ENCODE data around the gene TTBK1. TPM values are rescaled to one million over a fixed set of nuclear protein-coding genes. Genes with fewer than 3 reads are reported as not detected.

The TTBK1 gene
- total RNA-seq: 0.04 TPM in 1 of 2 replicates, not detected in the other

DNA sequence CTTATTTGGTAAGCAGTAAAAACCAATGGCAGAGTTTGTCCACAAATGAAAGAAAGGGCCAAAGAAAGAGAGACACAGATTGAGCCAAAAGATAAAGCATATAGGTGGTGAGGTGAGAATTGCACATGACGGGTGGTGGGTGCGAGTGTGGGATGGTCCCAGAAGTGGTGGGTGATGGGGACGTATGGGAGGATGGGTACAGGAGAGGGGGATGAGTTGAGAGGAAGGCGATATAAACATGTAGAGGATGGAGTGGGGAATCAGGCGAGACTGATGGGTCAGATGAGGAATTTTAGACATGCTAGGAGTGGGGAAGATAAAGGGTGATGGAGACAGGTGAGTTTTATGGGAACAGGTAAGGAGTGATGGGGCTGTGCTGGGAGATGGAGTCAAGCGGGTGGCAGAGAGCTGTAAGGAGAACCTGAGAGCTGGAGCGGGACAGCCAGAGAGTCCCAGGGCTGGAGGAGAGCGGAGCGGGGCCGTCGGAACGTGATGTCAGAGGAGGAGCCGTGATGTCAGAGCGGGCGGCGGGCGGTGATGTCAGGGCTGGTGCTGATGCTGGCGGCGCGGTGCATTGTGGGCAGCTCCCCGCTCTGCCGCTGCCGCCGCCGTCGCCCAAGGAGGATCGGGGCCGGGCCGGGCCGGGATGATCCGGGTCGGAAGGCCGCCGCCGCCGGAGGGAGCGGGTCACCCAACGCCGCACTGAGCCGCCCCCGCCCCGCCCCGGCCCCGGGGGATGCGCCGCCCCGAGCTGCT, at the start of gene TTBK1:
Gene TTBK1, plus strand, starts transcription at position 574 of the 756 bp plus-strand sequence. CDS start 3,180 bp downstream, outside the sequence.

DNA sequence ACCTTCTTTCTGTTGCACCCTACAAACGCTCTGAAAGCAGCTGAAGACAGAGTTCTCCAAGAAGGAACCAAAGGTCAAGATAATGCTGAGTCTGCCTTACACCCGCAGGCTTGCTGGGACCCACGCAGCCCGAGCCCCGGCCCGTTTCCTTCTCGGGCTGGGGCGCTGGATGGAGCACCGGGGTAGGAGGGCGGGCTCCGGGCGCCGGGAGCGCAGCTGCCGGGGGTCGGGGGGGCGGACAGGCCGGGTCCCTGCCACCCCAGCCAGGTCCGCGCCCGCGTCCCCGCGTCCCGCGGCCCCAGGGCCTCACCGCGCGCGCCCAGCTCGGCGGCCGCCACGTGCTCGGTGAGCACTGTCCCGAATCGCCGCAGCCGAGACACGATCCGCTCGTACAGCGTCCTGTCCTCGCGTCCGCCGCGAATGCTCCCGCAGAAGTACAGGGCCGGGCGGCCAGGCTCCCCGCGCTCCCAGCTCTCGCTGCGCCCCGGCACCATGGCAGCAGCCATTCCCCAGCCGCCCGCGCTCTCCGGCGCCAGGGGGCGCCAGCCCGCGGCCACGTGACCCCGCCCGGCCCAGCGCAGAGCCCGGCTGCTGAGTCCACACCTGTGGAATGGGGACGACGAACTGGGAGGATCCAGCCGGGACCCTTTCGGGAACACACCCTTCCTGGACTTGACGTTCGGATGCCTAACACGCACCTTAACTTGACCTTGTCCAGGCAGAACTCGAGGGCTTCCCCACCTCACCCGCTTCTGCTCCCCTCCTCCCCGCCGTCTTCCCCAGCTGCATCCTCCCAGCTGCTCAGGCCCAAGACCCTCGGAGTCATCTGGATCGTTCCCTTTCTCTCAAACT, 14.1 kb upstream of the TTBK1 start, which contains the start of gene DNPH1:
Gene DNPH1, minus strand, starts transcription at position 531 of the 852 bp plus-strand sequence. Its CDS starts 25 bp downstream, at position 506.

DNA sequence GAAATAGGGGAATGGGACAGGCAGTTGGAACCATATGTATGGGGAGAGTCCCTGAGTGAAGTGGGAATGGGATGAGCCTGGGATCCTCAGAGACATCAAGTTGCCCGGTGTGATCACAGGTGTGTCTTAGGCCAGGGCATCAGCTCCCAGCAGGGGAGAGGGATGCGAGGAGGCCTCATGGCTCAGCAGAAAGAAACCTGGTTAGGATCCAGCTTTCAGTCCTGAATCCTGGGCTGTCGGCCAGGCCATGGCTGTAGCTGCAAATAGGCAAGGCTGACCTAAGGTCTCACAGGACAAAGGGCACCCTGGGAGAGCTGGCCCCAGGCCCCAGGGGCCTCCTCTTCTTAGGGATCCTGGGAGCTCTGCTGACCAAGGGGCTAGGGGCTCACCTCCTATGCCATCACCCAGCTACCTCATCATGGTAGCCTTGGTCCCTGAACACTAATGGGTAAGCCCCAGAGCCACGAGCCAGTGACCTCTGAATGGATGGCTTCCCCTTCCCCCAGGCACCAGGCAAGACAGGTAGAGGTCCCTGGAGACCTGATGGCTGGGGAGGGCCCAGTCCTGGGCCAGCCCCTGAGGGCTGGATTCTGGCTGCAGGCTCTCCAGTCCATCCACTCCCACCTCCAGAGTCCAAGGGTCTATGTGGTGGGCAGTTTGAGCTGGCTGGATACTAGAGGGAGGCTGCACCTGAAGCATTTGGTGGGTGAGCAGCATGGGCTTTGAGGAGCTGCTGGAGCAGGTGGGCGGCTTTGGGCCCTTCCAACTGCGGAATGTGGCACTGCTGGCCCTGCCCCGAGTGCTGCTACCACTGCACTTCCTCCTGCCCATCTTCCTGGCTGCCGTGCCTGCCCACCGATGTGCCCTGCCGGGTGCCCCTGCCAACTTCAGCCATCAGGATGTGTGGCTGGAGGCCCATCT, 54.6 kb downstream of the TTBK1 start, which contains the start of gene SLC22A7:
Gene SLC22A7, plus strand, starts transcription at position 617 of the 921 bp plus-strand sequence. Its CDS starts 99 bp downstream, at position 716.

DNA sequence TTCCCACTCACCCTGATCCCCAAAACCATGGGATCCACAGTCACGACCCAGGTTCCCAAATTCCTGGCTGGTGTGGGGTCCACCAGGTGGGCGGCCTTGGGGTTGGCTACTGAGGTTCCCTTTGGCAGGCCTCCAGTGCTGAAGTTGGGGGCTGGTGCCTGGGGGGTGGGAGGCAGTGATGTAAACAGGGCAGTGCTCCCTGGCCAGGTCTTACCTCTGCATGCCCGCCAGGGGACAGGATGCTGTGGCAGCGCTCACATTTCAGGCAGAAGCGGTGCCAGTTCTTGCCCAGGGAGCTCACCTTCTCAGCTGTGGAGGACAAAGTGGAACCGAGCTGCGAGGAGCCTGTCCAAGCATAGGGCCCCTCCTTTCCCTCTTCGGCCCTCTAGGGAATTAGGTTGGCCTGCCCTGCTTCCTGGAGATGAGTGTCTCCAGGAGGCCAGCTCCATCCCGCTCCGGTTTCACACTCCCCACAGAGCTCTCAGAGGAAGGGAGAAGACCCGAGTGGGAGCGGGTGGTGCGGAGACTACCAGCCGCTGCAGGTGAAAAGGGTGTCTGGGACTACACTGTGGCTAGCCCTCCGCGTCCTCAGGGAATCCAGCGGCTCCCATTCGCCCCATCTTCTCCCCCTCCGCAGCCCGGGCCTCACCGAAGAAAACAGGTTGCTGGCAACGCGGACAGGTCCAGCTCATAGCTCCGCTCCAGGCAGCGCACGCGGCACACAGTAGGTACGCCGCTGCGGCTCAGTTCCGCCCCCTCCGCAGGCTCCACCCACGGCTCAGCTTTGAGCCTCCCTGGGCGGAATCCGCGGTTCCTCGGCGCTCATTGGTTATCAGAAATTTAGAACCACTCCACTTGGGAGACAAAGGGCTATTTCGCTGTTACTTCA, 65.1 kb downstream of the TTBK1 start, which contains the start of gene CRIP3:
Gene CRIP3, minus strand, starts transcription at position 726 of the 889 bp plus-strand sequence. Its CDS starts 34 bp downstream, at position 692.

Other genes with a start within 250 kb of the TTBK1 start
- 76.3 and 99.3 TPM in 2 replicates for gene MEA1, start 229.5 kb upstream of the TTBK1 start, total RNA-seq
- 61.0 and 76.7 TPM in 2 replicates for gene KLHDC3, start 229.2 kb upstream of the TTBK1 start, total RNA-seq
- 74.8 and 102 TPM in 2 replicates for gene RRP36, start 221.9 kb upstream of the TTBK1 start, total RNA-seq
- 11.2 and 20.9 TPM in 2 replicates for gene CUL7, start 189.6 kb upstream of the TTBK1 start, total RNA-seq
- gene MRPL2, start 184.0 kb upstream of the TTBK1 start, total RNA-seq: 42.7 and 67.2 TPM in 2 replicates
- gene KLC4, start 183.8 kb upstream of the TTBK1 start, total RNA-seq: 11.6 and 14.6 TPM in 2 replicates
- gene PTK7, start 167.2 kb upstream of the TTBK1 start, total RNA-seq: 118 and 123 TPM in 2 replicates
- gene SRF, start 72.2 kb upstream of the TTBK1 start, total RNA-seq: 21.0 and 31.2 TPM in 2 replicates
- gene CUL9, start 61.3 kb upstream of the TTBK1 start, total RNA-seq: 27.9 and 50.4 TPM in 2 replicates
- gene DNPH1, start 14.0 kb upstream of the TTBK1 start, total RNA-seq: 222 and 226 TPM in 2 replicates
- not detected in 2 replicates for gene SLC22A7, start 54.8 kb downstream of the TTBK1 start, total RNA-seq
- not detected in 2 replicates for gene CRIP3, start 65.3 kb downstream of the TTBK1 start, total RNA-seq
- 7.3 and 7.7 TPM in 2 replicates for gene ZNF318, start 126.2 kb downstream of the TTBK1 start, total RNA-seq
- 18.0 and 19.7 TPM in 2 replicates for gene ABCC10, start 184.1 kb downstream of the TTBK1 start, total RNA-seq
- 36.1 and 47.8 TPM in 2 replicates for gene DLK2, start 212.1 kb downstream of the TTBK1 start, total RNA-seq
- gene TJAP1, start 234.1 kb downstream of the TTBK1 start, total RNA-seq: 21.9 and 29.0 TPM in 2 replicates